ENCODE measurements around the gene SMIM35.

- TF ChIP-seq CTCF (conservative IDR thresholded peaks at IDR 0.05 in 1 of 2, IDR thresholded peaks at IDR 0.05 in 1 of 2; ENCODE audit: low read depth in 1 of 2, low read length in 2 of 2) (no peak), EZH2 (IDR thresholded peaks at IDR 0.05; ENCODE audit: low read length, missing control alignments) (no peak)
These were observed 88.8 kb downstream of the SMIM35 start for GRCh38 chr11:117997823-117998579.
